Inferior parietal cortex (tissue), 1 donor: ENCODE data around the gene RUNX2.

ENCODE experiments used
- DNase-seq: peaks from one replicate; pipeline ENCODE4 v3.0.0-alpha.2; 2016; ENCODE audit errors: extremely low spot score

The RUNX2 gene

DNA sequence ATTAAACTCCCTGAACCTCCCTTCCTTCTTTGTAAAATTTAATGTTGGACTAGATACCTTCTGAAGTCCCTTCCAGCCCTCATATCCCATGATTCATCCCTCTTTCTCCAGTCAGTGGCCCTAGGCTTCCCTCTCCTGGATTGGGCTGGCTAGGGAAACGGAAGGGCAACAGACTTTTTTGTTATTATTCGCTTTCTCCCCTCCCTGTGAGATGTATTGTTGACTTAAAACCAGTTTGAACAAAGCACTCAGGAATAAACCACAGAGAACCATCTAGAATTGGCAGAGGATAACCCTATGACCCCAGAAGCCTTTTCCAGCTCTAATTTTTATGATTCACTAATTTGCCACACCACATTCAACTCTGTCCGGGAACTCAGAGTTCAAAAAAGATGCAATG, 289.3 kb downstream of the RUNX2 start:
- no peak for DNase-seq

DNA sequence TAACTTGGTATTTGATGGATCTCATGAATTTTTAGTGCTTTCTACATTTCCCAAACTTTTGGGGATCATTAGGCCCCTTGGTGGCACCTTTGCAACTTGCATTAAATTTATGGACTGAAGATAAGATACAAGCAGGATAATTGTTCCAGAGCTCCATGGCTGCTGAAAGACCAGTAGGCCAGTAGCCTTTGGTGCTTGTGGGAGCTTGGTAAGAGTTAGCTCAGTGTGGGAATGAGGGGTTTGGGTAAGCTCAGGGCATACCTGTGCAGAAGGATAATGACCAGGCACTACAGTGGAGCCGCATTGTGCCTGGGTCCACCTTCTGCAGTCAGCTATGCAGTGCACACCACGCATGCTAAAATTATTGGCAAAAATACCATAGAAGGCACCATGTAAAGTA, 290.1 kb downstream of the RUNX2 start:
- DNase-seq: no peak

DNA sequence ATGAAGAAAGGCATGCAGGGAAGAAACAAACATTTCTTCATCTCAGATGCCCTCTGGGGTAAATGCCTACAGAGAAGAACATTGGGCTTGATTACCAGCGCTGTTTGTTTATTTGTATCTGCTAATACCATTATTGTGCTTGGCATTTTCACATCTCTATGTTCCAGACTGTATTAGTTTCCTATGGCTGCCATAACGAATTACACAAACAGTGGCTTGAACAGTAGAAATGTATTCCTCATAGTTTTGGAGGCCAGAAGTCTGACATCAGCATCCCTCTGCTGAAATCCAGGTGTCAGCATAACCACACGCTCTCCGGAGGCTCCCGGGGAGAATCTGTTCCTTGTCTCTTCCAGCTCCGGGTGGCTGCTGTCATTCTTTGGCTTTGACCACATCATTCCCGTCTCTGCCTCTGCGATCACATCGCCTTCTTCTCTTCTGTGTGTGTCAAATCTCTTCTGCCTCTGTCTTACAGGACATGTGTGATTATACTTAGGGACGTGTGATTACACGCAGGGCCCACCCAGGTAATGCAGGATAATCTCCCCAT, 291.2 kb downstream of the RUNX2 start:
- DNase-seq: no peak

DNA sequence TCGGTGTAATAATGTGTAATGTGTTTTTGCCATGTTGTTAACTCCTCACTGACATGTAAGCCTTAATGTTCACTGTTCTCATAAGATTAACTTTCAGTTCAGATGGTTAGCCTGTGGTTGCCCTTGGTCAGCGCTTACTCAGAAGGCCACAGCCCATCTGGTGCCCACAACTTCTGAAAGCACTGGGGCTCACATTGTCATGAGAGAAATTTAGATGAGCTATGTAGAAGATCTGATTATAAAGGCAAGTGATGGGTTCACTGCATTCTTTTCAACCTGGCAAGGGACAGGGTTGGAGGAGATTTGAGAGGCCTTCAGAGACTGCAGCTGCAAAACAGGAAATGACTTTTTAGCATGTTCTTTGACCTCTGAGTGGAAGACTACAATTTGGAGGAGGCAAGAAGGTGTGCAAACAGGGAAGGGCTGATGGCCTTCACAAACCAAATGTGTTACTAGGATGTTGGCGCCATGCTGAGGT, 291.9 kb downstream of the RUNX2 start:
- no peak for DNase-seq

DNA sequence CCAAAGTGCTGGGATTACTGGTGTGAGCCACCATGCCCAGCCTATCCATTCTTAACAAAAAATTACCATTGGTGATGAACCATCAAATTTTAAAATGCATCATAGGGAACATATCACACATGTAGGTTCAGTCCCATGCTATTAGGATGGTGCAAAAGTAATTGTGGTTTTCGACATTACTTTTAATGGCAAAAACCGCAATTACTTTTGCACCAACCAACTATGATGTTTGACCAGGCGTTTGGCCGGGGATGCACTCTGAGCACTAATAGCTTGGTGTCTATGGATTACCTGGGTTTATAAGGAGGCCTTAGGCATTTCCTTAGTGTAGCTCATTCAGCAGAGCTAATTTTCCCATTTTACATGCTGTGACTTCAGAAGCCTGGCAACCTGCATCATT, 296.1 kb downstream of the RUNX2 start:
- no peak for DNase-seq

DNA sequence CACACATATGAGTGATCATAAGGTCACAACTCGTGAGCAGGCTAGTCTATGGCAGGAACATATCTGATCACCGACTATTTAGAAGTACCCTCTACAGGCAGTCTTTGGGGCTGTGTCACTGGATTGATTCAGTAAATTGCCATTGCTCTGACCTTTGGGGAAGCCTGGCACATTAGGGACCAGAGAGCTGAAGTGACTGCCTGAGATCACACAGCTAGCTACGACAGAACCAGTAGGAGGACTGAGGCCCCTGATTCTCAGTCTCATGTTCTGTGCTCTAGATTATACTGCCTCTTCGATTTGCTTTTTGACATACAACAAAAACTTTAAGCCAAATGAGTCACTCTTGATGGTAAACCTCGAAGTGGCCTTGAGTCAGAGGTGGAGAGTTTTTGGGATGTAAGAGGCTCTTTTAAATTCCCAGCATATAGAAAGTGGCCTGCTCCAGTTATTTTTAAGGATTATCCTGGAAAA, 297.1 kb downstream of the RUNX2 start:
- DNase-seq: no peak

DNA sequence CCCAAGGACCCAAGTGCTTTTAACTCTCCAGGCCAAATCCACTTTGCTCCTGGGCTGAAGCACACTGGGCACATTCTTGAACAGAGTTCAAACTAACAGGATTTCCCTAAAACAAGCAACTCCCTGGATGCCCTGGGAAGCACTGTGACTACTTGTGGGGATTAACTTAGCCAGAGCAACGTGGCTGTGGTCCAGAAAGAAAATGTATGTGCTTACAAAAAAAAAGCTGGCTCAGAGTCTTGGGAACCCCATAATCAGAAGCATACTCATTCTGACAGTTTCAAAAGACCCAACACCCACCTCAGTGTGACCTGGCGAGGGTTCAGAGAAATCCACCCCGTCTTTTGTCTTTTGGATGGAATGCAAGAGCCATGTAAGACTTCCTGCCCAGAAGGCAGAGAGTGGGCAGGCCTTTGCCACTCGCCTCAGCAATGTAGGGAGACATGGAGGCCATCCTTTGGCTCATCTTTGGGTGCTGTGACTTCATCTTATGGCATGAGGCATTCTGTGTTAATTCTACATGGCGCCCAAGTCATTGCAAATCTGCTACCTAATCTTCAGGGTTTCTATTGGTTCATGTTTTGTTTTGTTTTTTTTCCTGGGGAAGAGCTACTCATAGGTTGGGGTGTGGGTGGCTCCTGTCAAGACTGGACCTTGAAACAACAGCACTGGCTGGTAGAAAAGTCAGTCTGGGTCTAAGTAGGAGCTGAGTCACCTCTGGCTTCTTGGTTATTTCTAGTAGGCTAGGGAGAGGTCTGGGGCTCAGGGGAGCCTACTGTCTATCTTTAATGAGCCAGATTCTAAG, 298.2 kb downstream of the RUNX2 start:
- no peak for DNase-seq

DNA sequence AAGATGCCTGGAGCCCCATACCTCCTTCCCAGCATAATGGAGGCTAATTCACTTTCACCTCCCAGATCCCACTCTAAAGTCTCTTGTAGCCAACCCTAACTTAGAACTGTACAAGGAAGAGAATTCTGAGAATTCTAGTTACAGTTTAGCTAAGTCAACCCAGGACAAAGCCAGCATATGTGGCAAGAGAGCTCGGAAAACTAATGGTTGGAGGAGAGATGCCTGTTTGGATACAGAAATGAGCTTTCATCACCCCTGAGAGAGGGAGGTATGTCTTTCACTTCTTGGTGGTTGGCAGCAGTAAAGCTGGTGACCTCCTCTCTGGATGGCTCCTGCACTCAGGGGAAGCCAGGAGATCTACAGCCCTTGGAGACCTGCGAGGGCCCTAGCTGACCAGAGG, 302.2 kb downstream of the RUNX2 start:
- no peak for DNase-seq

DNA sequence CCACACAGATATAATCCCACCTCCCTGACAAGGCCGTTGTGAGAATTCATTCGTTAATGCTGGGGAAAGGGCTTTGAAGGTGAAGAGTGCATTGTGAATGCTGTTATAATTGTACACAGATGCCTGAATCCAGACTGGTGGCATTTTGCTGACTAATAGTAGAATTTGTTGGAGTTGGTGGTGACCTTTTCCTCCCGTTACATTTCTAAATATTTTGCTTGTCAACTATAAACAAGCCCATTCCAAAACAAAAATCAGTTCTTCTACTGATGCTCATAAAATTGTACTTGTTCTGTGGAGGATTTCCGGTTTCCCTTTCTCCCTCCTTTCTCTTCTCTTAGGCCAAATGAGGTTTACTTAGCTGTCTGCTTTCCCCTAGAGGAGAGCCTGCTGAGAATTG, 302.7 kb downstream of the RUNX2 start:
- no peak for DNase-seq

DNA sequence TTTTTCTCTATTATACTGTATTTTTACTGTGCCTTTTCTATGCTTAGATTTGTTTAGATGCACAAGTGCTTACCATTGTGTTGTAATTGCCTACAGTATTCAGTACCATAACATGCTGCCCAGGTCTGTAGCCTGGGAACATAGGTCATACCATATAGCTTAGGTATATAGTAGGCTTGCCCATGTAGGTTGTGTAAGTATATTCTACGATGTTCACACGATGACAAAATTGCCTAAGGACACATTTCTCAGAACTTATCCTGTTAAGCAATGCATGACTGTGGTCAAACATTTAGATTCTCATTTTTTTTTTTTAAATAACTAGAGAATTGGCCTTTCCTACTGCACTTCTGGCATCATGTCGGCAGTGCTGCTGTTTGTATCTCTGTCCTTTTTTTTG, 303.3 kb downstream of the RUNX2 start:
- no peak for DNase-seq

DNA sequence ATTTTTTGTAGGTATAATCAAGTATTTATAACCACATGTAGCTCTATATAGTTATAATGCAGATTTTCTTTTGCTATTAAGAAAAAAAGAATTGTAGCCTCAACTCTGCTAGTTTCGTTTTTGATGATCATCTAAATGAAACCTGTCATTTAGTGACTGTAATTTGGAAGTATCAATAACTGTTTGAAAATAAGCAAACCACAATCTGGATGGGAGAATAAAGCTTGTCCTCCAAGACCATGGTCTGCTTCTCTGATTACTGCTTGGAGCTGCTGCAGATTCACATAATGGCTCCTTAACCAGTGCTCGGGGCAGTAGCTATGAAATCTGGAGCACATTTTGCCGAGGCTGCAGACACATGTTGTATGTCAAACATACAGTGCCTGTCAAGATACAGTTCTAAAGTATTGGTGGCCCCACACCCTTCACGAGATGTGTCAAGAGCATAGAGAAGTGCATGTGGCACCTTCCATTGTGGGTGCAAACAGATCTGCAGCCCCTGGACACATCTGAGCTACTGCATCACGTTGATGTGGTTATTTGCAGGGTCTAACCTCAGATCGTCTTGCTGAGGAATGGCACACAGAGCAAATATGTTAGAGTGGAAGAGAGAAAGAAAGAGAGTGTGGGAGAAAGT, 305.3 kb downstream of the RUNX2 start:
- no peak for DNase-seq

DNA sequence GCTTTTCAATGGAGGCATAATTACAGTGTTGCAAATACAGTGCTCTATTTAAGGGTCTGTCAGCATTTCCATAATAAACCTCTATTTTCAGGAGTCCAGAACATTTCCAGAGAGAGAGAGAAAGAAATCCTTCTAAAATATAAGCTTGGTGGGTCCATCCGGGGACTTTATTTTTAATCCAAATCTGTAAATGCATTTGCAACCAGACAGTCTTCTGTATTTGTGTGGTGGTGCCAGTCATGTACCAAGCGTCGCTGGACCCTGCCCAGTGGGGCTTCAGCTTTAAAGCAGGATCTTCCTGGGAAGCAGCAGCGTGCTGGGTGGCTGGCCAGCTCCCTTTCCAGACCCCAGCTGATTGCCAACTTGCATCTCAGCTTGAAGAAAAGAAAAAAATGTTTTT, 306.1 kb downstream of the RUNX2 start:
- DNase-seq: no peak

DNA sequence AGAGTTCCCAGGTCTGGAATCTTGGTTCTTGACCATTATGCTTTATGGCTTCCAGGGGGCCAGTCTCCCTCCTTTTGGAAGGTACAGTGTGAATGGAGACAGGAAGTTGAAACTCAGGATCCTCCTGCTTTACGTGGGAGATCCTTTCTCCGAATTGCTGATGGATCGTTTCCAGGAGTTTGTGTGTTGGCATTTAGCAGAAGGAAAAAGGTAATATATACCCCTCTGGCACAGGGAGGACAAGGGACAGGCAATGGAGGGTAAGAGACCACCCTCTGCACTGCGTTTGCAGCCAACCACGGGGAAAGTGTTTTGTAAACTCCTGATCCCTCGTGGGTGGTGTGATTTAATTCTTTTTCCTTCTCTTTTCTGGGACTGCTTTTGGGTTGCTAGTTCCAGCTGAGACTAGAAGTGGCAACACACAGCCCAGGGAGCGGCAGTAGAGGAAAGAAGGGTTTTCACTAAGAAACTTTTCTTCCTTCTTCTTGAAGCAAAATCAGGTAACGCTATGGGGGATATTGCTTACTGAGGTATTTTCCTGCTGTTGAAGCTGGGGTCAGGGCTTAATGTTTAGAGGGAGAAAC, 307.2 kb downstream of the RUNX2 start:
- no peak for DNase-seq

DNA sequence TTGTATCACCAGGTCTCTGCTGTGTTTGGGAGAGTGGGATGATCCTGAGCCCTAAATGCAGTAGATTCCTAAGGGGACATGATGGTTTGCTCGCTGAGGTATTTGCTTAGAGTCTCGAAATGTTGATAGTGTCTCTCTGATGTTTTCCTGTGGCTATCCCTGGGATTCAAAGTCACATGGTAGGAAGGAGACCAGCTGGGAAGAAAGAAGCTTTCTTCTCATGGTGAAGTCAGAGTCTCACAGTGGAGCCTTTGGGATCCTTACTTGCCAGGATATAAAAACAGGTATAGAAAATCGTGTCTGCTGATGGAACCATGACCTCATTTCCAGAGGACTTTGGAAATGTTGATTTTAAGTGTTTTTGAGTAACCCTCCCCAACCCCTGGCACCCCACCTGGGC, 308.9 kb downstream of the RUNX2 start:
- DNase-seq: no peak

DNA sequence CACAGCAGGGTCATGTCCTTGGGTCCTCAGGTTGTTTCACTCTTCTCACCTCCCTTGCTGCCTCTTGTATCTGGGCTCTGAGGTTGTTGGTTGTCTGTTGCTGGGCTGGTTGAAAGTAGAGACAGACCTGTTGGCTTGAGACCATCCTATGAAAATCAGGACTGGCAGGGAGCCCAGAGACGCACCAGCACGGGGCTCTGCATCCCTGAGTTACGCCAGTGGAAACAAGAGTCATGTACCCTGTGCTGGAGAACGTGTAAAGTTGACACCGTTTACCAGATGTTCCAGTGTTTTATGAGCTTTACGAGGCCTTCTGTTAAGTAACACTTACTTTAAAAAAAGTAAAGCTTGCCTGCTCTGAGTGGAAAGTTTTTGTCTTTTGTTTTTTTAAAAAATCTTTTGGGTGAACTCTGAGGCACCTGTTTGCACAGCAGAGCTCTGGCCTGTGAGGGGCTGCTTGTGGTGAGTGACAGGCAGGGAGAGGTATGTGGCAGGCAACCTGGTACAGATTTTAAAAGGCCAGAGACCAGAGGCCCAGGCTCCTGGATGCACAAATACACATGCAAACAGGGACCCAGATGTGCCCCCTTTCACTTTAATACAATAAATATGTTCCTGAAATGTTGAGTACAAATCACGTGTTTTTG, 309.6 kb downstream of the RUNX2 start:
- no peak for DNase-seq

DNA sequence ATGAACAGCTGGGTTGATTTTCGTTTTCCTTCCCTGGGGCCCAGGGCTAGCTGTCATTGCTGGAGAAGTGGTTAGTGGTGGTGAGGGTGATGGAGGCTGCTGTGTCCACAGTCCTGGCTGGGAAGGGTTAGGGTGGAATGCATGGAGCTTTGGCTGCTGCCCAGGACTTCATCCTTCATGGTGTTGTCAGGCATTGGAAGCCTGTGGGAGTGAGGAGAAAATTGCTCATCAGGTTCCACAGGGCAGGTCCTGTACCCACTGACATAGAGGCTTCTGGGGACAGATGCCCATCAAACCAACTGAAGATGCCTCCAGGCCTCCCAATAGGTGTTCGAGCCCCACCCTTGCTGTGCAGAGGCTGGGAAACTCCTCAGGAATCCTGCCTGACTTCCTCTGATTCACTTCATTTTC, 312.0 kb downstream of the RUNX2 start:
- no peak for DNase-seq

DNA sequence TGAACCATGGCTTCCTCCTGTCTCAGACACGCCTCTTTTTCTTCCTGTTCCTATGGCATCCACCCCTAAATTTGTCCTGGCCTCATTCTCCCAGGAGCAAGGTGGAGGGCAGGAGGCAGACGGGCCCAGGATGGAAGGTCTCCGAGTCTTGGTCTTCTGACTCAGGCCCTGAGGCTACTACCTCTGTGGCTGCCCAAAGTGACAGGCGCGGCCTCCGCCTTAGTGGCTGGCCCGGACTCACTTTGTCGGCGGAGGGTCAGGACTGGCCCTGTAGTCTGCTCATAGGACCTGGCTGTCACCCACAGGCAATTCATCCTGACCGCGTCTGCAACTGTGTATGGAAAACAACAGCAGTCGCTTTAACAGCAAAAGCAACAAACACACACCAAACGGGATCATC, 312.7 kb downstream of the RUNX2 start:
- DNase-seq: no peak

DNA sequence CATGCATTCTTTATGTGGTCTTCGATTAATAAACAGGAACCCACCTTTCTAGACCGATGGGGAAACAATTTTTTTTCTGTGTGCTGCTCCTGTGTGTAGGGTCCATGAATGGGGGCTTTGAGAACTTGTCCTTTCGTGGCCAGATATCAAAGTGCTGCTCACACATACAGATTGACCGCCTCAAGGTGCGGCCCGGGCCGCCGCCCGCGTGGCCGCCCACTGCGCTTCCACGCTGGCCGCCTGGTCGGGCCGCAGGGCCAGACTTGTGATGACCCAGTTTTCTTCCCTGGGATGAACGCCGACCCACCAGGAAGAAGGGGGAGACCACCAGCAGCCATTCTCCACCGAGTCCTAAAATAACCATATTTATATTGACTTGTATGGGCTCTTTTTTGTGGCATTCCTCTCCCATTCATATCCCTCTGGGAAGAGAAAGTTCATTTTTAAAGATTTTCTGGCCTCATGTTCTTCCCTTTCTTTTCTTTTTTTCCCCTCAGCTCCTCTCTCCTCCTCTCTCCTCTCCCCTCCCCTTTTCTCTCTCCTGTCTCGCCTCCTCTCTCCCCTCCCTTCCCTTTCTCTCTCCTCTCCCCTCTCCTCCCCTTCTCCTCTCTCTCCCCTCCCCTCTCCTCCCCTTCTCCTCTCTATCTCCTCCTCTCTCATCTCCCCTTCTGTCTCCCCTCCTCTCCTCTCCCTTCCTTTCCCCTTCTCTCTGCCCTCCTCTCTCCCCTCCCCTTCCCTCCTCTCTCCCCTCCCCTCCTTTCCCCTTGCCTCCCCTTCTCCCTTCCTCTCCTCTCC, 314.4 kb downstream of the RUNX2 start:
- no peak for DNase-seq

DNA sequence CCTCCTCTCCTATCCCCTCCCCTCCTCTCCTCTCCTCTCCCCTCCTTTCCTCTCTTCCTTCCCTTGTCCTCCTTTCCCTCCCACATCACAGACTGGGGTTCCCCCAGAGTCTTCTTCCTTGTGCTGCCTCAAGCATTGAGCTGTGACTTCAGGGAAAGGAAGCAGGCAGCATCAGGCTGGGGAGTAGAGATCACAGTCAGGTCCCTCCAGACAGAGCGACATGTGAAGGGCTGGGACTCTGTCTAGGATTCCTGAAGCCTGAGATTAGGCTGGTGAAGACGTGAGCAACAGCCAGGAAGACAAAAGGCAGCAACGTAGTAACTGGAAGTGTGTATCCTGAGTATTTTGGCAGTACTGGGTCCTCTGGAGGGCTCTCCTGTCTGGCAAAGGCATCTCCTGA, 315.0 kb downstream of the RUNX2 start:
- DNase-seq: no peak

DNA sequence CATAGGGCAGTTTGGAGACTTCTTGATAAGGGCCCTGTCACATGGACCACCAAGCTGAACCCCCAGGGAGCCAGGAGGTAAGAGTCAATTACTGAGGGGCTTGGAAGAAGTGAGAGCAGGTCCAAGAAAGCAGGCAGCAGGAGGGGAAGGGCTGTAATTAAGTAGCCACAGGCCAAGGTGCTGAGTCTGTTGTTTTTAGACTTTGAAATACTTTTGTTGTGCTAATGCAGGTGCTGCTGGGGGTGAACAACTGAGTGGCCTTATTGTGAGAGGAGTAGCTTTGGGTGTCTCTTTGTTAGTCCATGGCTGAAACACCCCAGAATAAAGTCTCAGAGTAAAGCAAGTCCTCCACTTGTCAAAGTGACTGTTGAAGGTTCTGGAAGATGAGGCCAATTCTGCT, 316.6 kb downstream of the RUNX2 start:
- DNase-seq: no peak

DNA sequence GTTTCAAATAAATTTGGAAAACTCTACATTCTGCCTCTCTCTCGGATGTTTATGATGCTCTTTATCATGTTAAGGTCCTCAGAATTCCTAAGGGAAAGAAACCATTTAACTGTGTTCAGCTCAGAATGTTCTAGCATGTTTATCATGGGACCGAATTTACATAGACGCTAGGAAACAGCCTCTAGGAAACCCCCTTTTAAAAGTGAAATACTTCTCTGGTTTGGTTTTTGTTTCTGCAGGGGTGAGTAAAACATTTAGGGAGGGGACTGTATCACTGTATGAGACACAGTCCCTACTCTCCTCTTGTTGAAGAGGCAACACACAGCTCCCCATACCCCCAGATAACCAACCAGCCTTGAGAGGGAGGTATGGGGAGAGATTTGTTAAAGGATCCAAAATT, 317.2 kb downstream of the RUNX2 start:
- DNase-seq: no peak
